IMR-90 (cell line): ENCODE data around the gene TEPSIN. TPM values are rescaled to one million over a fixed set of nuclear protein-coding genes. Genes with fewer than 3 reads are reported as not detected.

Source experiments
- ATAC-seq: fragments of 200-7000 bp; cut with Tn5 transposase; 2 replicates; pipeline ENCODE4 v1.9.1; 2020; ENCODE audit warnings: low read depth, mild to moderate bottlenecking, moderate library complexity
- BruUV-seq: library from RNA; stranded (reverse); fragments of 400-500 nt; replicated peaks from 2 replicates; lab custom pipeline; 2021; lab: Mats Ljungman, UMichigan
- CTCF ChIA-PET: fragments of 300-600 bp; formaldehyde crosslinking; extraction: SDS; loops from one replicate; lab custom pipeline; 2021; ENCODE audit warnings: antibody characterized with exemption; lab: Yijun Ruan, JAX
- POLR2A ChIA-PET: fragments of 300-600 bp; sonication (Branson Sonifier 250); formaldehyde crosslinking; loops from one replicate; lab custom pipeline; 2022; ENCODE audit warnings: antibody characterized with exemption; ENCODE audit not compliant: unreplicated experiment; lab: Charles Lee
- DNase-seq: peaks from one replicate; pipeline ENCODE4 v3.0.0; 2013
- H2AFZ ChIP-seq: replicated peaks from 2 replicates; pipeline ENCODE3; 2013; ENCODE audit warnings: low read length, mild to moderate bottlenecking; ENCODE audit not compliant: poor library complexity
- H2AK5ac ChIP-seq: 2 replicates; pipeline ENCODE4 v1.6.1; 2013; ENCODE audit warnings: low read depth, low read length, inconsistent platforms
- H2AK9ac ChIP-seq: replicated peaks from 2 replicates; pipeline ENCODE3; 2013; ENCODE audit warnings: mild to moderate bottlenecking, low read depth, low read length, moderate library complexity; ENCODE audit not compliant: poor library complexity
- H2BK120ac ChIP-seq: 2 replicates; pipeline ENCODE4 v1.6.1; 2013; ENCODE audit warnings: low read depth, low read length, inconsistent platforms
- H2BK15ac ChIP-seq: 3 replicates; pipeline ENCODE4 v1.6.1; 2013; ENCODE audit warnings: low read depth, low read length, inconsistent platforms
- H2BK20ac ChIP-seq: 2 replicates; pipeline ENCODE4 v1.6.1; 2013; ENCODE audit warnings: low read depth, mild to moderate bottlenecking, inconsistent platforms, low read length, moderate library complexity
- H2BK5ac ChIP-seq: 2 replicates; pipeline ENCODE4 v1.6.1; 2013; ENCODE audit warnings: mild to moderate bottlenecking, low read depth, low read length, inconsistent platforms; ENCODE audit not compliant: poor library complexity, severe bottlenecking
- H3K14ac ChIP-seq: replicated peaks from 2 replicates; pipeline ENCODE4 v1.6.1; 2013; ENCODE audit warnings: low read depth, low read length, inconsistent platforms
- H3K18ac ChIP-seq: 2 replicates; pipeline ENCODE4 v1.6.1; 2013; ENCODE audit warnings: low read depth, low read length, control low read depth
- H3K23ac ChIP-seq: 2 replicates; pipeline ENCODE4 v1.6.1; 2013; ENCODE audit warnings: low read depth, low read length, inconsistent platforms
- H3K27ac ChIP-seq: 2 replicates; pipeline ENCODE4 v1.5.1; 2013; ENCODE audit warnings: mild to moderate bottlenecking, control low read depth, low read length; ENCODE audit not compliant: insufficient read depth
- H3K27me3 ChIP-seq: 2 replicates; pipeline ENCODE4 v1.6.1; 2013; ENCODE audit warnings: low read length; ENCODE audit not compliant: control insufficient read depth, insufficient read depth
- H3K36me3 ChIP-seq: 2 replicates; pipeline ENCODE4 v1.6.1; 2013; ENCODE audit warnings: low read length, mixed read lengths; ENCODE audit not compliant: control insufficient read depth, insufficient read depth
- H3K4ac ChIP-seq: 2 replicates; pipeline ENCODE4 v1.6.1; 2013; ENCODE audit warnings: low read depth, low read length, inconsistent platforms
- H3K4me1 ChIP-seq: 2 replicates; pipeline ENCODE4 v1.6.1; 2013; ENCODE audit warnings: low read length, mixed read lengths; ENCODE audit not compliant: control insufficient read depth, insufficient read depth
- H3K4me2 ChIP-seq: 2 replicates; pipeline ENCODE4 v1.6.1; 2013; ENCODE audit warnings: low read depth, mild to moderate bottlenecking, control low read depth, low read length, moderate library complexity
- H3K4me3 ChIP-seq: 2 replicates; pipeline ENCODE4 v1.5.1; 2013; ENCODE audit warnings: low read depth, mild to moderate bottlenecking, control low read depth, low read length, moderate library complexity; ENCODE audit not compliant: insufficient read depth
- H3K56ac ChIP-seq: 2 replicates; pipeline ENCODE4 v1.6.1; 2013; ENCODE audit warnings: low read length, inconsistent platforms; ENCODE audit not compliant: insufficient read depth; ENCODE audit errors: extremely low read depth
- H3K79me1 ChIP-seq, 2 experiments: 2 replicates each; pipeline ENCODE4 v1.6.1; 2013; ENCODE audit warnings: low read length in 2 of 2, inconsistent platforms in 1 of 2, low read depth in 1 of 2
- H3K9ac ChIP-seq: 2 replicates; pipeline ENCODE4 v1.6.1; 2013; ENCODE audit warnings: low read depth, low read length, control low read depth
- H3K9me1 ChIP-seq: 2 replicates; pipeline ENCODE4 v1.6.1; 2013; ENCODE audit warnings: low read length, inconsistent platforms; ENCODE audit not compliant: insufficient read depth
- H3K9me3 ChIP-seq: 2 replicates; pipeline ENCODE4 v1.6.1; 2013; ENCODE audit warnings: low read length; ENCODE audit not compliant: control insufficient read depth, insufficient read depth
- H4K20me1 ChIP-seq: 2 replicates; pipeline ENCODE4 v1.6.1; 2013; ENCODE audit warnings: low read length, inconsistent platforms; ENCODE audit not compliant: insufficient read depth
- H4K5ac ChIP-seq: 2 replicates; pipeline ENCODE4 v1.6.1; 2013; ENCODE audit warnings: mild to moderate bottlenecking, low read depth, low read length, control low read depth
- H4K8ac ChIP-seq, 2 experiments: 2 replicates each; pipeline ENCODE4 v1.6.1; 2013; ENCODE audit warnings: low read depth in 2 of 2, low read length in 2 of 2, control low read depth in 1 of 2, inconsistent platforms in 1 of 2
- H4K91ac ChIP-seq: 2 replicates; pipeline ENCODE4 v1.6.1; 2013; ENCODE audit warnings: low read depth, low read length, inconsistent platforms; ENCODE audit not compliant: insufficient read depth
- BHLHE40 ChIP-seq: fragments of 150-350 bp; IDR thresholded peaks from 2 replicates; pipeline ENCODE4 v1.6.1; 2016; ENCODE audit warnings: mild to moderate bottlenecking, low read depth, low read length
- CEBPB ChIP-seq: IDR thresholded peaks from 2 replicates; pipeline ENCODE4 v1.6.1; 2012; ENCODE audit warnings: low read depth, low read length, improper control_type of control experiment
- CHD1 ChIP-seq: IDR thresholded peaks from 2 replicates; pipeline ENCODE4 v1.6.1; 2012; ENCODE audit warnings: low read depth, low read length, improper control_type of control experiment
- FOS ChIP-seq: fragments of 150-350 bp; IDR thresholded peaks from 2 replicates; pipeline ENCODE4 v1.6.1; 2016; ENCODE audit warnings: low read depth, low read length
- MAFK ChIP-seq: IDR thresholded peaks from 2 replicates; pipeline ENCODE4 v1.6.1; 2012; ENCODE audit warnings: low read depth, low read length, improper control_type of control experiment
- MAZ ChIP-seq: IDR thresholded peaks from 2 replicates; pipeline ENCODE4 v1.6.1; 2012; ENCODE audit warnings: low read depth, mild to moderate bottlenecking, low read length, improper control_type of control experiment, moderate library complexity, borderline replicate concordance
- MXI1 ChIP-seq: IDR thresholded peaks from 2 replicates; pipeline ENCODE4 v1.6.1; 2012; ENCODE audit warnings: low read depth, mild to moderate bottlenecking, low read length, moderate library complexity, borderline replicate concordance
- NFE2L2 ChIP-seq: fragments of 150-350 bp; IDR thresholded peaks from 2 replicates; pipeline ENCODE4 v1.6.1; 2016; ENCODE audit warnings: low read depth, mild to moderate bottlenecking, low read length
- POLR2A ChIP-seq: IDR thresholded peaks from 2 replicates; pipeline ENCODE4 v1.6.1; 2012; ENCODE audit warnings: mild to moderate bottlenecking, low read depth, low read length
- RAD21 ChIP-seq: IDR thresholded peaks from 2 replicates; pipeline ENCODE4 v1.6.1; 2012; ENCODE audit warnings: low read length, improper control_type of control experiment
- RCOR1 ChIP-seq: IDR thresholded peaks from 2 replicates; pipeline ENCODE4 v1.6.1; 2012; ENCODE audit warnings: mild to moderate bottlenecking, low read length, improper control_type of control experiment; ENCODE audit not compliant: insufficient replicate concordance
- RFX5 ChIP-seq: IDR thresholded peaks from 2 replicates; pipeline ENCODE4 v1.8.0; 2012; ENCODE audit warnings: low read depth, mild to moderate bottlenecking, low read length, moderate library complexity
- SMC3 ChIP-seq: fragments of 150-350 bp; IDR thresholded peaks from 2 replicates; pipeline ENCODE4 v1.6.1; 2016; ENCODE audit warnings: low read depth, mild to moderate bottlenecking, antibody characterized with exemption, low read length, moderate library complexity
- WGBS, 2 experiments: methylation state at CpG; one replicate each; pipeline versions ENCODE4 v1.1.5 to v1.1.7; 2013; ENCODE audit warnings: missing lambda C conversion rate in 2 of 2; ENCODE audit not compliant: insufficient read length in 1 of 2; ENCODE audit errors: extremely low coverage in 2 of 2; 5-methylcytosine and 5-hydroxymethylcytosine counted together
- dilution Hi-C: fragments of 300-500 bp; cut with HindIII; formaldehyde crosslinking; loops from one replicate; pipeline ENCODE4 v1.14.3; 2018; ENCODE audit warnings: low sequenced_read_pairs; ENCODE audit not compliant: unreplicated experiment
- in situ Hi-C: fragments of 300-500 bp; cut with MboI; formaldehyde crosslinking; loops from 3 replicates; pipeline ENCODE4 v1.14.3; 2019; ENCODE audit warnings: low sequenced_read_pairs, inconsistent platforms, mixed read lengths
- intact Hi-C: fragments of 100-400 bp; cut with micrococcal nuclease; formaldehyde crosslinking; loops from 2 replicates; pipeline ENCODE4 v1.10.0; 2022
- polyA plus RNA-seq, 3 experiments: library from polyadenylated mRNA; depleted of rRNA; stranded (reverse); fragments of >200 nt; gene quantifications; 2 replicates each; pipeline ENCODE4 v1.2.3, GENCODE V29; 2012; ENCODE audit warnings: low replicate concordance in 1 of 3
- total RNA-seq: library from RNA; depleted of rRNA; stranded (reverse); fragments of >200 nt; gene quantifications from 2 replicates; pipeline ENCODE4 v1.2.3, GENCODE V29; 2012
- TF ChIP-seq, protein P1 (sequence below): conservative IDR thresholded peaks from 2 replicates; pipeline ENCODE4 v1.5.1; 2012; ENCODE audit warnings: mild to moderate bottlenecking, low read depth, low read length, improper control_type of control experiment
- TF ChIP-seq, protein P2 (sequence below): fragments of 150-350 bp; IDR thresholded peaks from 2 replicates; pipeline ENCODE4 v1.6.1; 2016; ENCODE audit warnings: low read depth, mild to moderate bottlenecking, low read length, moderate library complexity, borderline replicate concordance
- TF ChIP-seq, protein P3 (sequence below): fragments of 150-350 bp; IDR thresholded peaks from 2 replicates; pipeline ENCODE4 v1.6.1; 2017; ENCODE audit warnings: mild to moderate bottlenecking, antibody characterized with exemption, low read length, low read depth

TEPSIN gene
- total and polyA plus RNA-seq, 2 of the 4 experiments (the other 2 are of a cell fraction): 3.2 to 28.1 TPM

- POLR2A ChIA-PET: no interaction called here
- no peaks in the 10 kb centered on the region for H3K9me3 ChIP-seq
- dilution Hi-C loops (no loop called here), intact Hi-C loops (no loop called here), in situ Hi-C loops (no loop called here)
- peaks cover 11% of the 10 kb centered on the region for H3K36me3 ChIP-seq
- no peak overlapping the region for H4K91ac ChIP-seq
- H4K20me1 ChIP-seq: no peaks in the 10 kb centered on the region; the same call in 1 of the 2 replicates
- no peak overlapping the region for H2BK15ac ChIP-seq
- H3K14ac ChIP-seq: no peak overlapping the region
- H3K4me2 ChIP-seq: no peak overlapping the region
- no peaks in the 10 kb centered on the region for H3K4me1 ChIP-seq
- H3K9me1 ChIP-seq: no peaks in the 10 kb centered on the region
- no peak overlapping the region for H3K4me3 ChIP-seq
- DNase-seq (no peak), ATAC-seq (no peak)
- H4K5ac ChIP-seq: no peak overlapping the region
- H3K79me1 ChIP-seq: no peaks in the 10 kb centered on the region
- no peak overlapping the region for H3K23ac ChIP-seq
- BruUV-seq: no TSS peak
- H3K9ac ChIP-seq: no peak overlapping the region
- CTCF ChIA-PET: interaction anchor here (0.5 kb wide), 1 partner anchor 1076 kb away, joined by 3 read pairs; no protein-coding TSS in a partner anchor
- no peak overlapping the region for H3K56ac ChIP-seq
- H3K27me3 ChIP-seq: no peaks in the 10 kb centered on the region
- H2AK9ac ChIP-seq: no peak overlapping the region
- no peak overlapping the region for H2BK20ac ChIP-seq
- H2BK5ac ChIP-seq: no peak overlapping the region
- WGBS, 2 experiments: 93% methylated on average over 8 of the region's 20 CpGs; no CpG with 5 or more reads in 1 of the 2 experiments
- no peak overlapping the region for H2AK5ac ChIP-seq
- no peak overlapping the region for H4K8ac ChIP-seq
- H3K18ac ChIP-seq: no peak overlapping the region
- TF ChIP-seq MXI1 (no peak), CHD1 (no peak), RFX5 (no peak), BHLHE40 (no peak), NFE2L2 (no peak), RCOR1 (no peak), MAZ (no peak), SMC3 (no peak), CEBPB (no peak), POLR2A (no peak), FOS (no peak), MAFK (no peak), RAD21 (no peak)
- TF ChIP-seq, protein P1, sequence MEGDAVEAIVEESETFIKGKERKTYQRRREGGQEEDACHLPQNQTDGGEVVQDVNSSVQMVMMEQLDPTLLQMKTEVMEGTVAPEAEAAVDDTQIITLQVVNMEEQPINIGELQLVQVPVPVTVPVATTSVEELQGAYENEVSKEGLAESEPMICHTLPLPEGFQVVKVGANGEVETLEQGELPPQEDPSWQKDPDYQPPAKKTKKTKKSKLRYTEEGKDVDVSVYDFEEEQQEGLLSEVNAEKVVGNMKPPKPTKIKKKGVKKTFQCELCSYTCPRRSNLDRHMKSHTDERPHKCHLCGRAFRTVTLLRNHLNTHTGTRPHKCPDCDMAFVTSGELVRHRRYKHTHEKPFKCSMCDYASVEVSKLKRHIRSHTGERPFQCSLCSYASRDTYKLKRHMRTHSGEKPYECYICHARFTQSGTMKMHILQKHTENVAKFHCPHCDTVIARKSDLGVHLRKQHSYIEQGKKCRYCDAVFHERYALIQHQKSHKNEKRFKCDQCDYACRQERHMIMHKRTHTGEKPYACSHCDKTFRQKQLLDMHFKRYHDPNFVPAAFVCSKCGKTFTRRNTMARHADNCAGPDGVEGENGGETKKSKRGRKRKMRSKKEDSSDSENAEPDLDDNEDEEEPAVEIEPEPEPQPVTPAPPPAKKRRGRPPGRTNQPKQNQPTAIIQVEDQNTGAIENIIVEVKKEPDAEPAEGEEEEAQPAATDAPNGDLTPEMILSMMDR: no peak
- TF ChIP-seq, protein P2, sequence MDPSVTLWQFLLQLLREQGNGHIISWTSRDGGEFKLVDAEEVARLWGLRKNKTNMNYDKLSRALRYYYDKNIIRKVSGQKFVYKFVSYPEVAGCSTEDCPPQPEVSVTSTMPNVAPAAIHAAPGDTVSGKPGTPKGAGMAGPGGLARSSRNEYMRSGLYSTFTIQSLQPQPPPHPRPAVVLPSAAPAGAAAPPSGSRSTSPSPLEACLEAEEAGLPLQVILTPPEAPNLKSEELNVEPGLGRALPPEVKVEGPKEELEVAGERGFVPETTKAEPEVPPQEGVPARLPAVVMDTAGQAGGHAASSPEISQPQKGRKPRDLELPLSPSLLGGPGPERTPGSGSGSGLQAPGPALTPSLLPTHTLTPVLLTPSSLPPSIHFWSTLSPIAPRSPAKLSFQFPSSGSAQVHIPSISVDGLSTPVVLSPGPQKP: no peak
- TF ChIP-seq, protein P3, sequence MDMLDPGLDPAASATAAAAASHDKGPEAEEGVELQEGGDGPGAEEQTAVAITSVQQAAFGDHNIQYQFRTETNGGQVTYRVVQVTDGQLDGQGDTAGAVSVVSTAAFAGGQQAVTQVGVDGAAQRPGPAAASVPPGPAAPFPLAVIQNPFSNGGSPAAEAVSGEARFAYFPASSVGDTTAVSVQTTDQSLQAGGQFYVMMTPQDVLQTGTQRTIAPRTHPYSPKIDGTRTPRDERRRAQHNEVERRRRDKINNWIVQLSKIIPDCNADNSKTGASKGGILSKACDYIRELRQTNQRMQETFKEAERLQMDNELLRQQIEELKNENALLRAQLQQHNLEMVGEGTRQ: no peak
- H2AFZ ChIP-seq: no peak overlapping the region
- no peak overlapping the region for H3K4ac ChIP-seq
- H3K27ac ChIP-seq: no peak overlapping the region
- H2BK120ac ChIP-seq: no peak overlapping the region
Measured at GRCh38 chr17:81191116-81191515, 47.7 kb downstream of the TEPSIN start.
